ENCODE data around the gene IL36A. TPM values are rescaled to one million over a fixed set of nuclear protein-coding genes. Genes with fewer than 3 reads are reported as not detected.

IL36A gene
- total and polyA plus RNA-seq, 2 experiments from 2014 or later: not detected

GRCh38 chr2:113052396-113052917, 47.2 kb downstream of the IL36A start, which contains the start of gene IL36B:
Gene IL36B (minus strand): TSS chr2:113052867.
- TF ChIP-seq CTCF (IDR thresholded peaks at IDR 0.05; ENCODE audit: poor library complexity) (no peak), EZH2phosphoT487 (IDR thresholded peaks at IDR 0.05; ENCODE audit: low read depth, severe bottlenecking, unreplicated experiment) (no peak), EZH2 (IDR thresholded peaks at IDR 0.05; ENCODE audit: borderline replicate concordance) (no peak)

GRCh38 chr2:113053666-113054065, 48.4 kb downstream of the IL36A start:
- H2AFZ ChIP-seq: no peak overlapping the region
- H3K9me2 ChIP-seq (replicated peaks; ENCODE audit: insufficient read depth): no peaks in the 10 kb centered on the region
- H3K9me3 ChIP-seq (ENCODE audit: low read depth): no peaks in the 10 kb centered on the region
- no peak for TF ChIP-seq EZH2 (IDR thresholded peaks at IDR 0.05; ENCODE audit: borderline replicate concordance)
- no peak for TF ChIP-seq CTCF (IDR thresholded peaks at IDR 0.05; ENCODE audit: poor library complexity)
- TF ChIP-seq EZH2phosphoT487 (IDR thresholded peaks at IDR 0.05; ENCODE audit: low read depth, severe bottlenecking, unreplicated experiment): no peak
- H3K27me3 ChIP-seq: no peaks in the 10 kb centered on the region
- H3K4me2 ChIP-seq: no peak overlapping the region
- H3K4me3 ChIP-seq: no peak overlapping the region
- no peaks in the 10 kb centered on the region for H3K4me1 ChIP-seq (ENCODE audit: insufficient read depth)
- no peaks in the 10 kb centered on the region for H3K36me3 ChIP-seq (replicated peaks; ENCODE audit: insufficient read depth, low read depth)
- WGBS (ENCODE audit: low lambda C conversion rate, missing lambda C conversion rate): 56% methylated on average over 3 of the region's 3 CpGs
- no peaks in the 10 kb centered on the region for H3K79me2 ChIP-seq
- H3K27ac ChIP-seq: no peak overlapping the region
- DNase-seq (ENCODE audit: low spot score): no peak
- no peaks in the 10 kb centered on the region for H4K20me1 ChIP-seq (ENCODE audit: insufficient read depth, poor library complexity, severe bottlenecking)

More at GRCh38 chr2:113052396-113052917, 47.2 kb downstream of the IL36A start, which contains the start of gene IL36B:
- WGBS (ENCODE audit: low lambda C conversion rate, missing lambda C conversion rate): 72% methylated on average over 6 of the region's 6 CpGs
- H3K4me3 ChIP-seq: no peak within 1 kb of the TSS
- no peaks in the 10 kb centered on the region for H3K4me1 ChIP-seq (ENCODE audit: insufficient read depth)
- H3K4me2 ChIP-seq: no peak within 1 kb of the TSS
- H4K20me1 ChIP-seq (ENCODE audit: insufficient read depth, poor library complexity, severe bottlenecking): no peaks in the 10 kb centered on the region
- DNase-seq (ENCODE audit: low spot score): no peak
- H2AFZ ChIP-seq: no peak within 1 kb of the TSS
- no peaks in the 10 kb centered on the region for H3K9me3 ChIP-seq (ENCODE audit: low read depth)
- no peak within 1 kb of the TSS for H3K27ac ChIP-seq
- no peaks in the 10 kb centered on the region for H3K9me2 ChIP-seq (replicated peaks; ENCODE audit: insufficient read depth)
- H3K79me2 ChIP-seq: no peaks in the 10 kb centered on the region
- no peaks in the 10 kb centered on the region for H3K36me3 ChIP-seq (replicated peaks; ENCODE audit: insufficient read depth, low read depth)
- H3K27me3 ChIP-seq: no peaks in the 10 kb centered on the region

- no peak overlapping the region for H2AFZ ChIP-seq
- H3K9me2 ChIP-seq (replicated peaks; ENCODE audit: insufficient read depth): no peaks in the 10 kb centered on the region
- no peak overlapping the region for H3K4me2 ChIP-seq
- no peaks in the 10 kb centered on the region for H3K36me3 ChIP-seq (replicated peaks; ENCODE audit: insufficient read depth, low read depth)
- H3K4me1 ChIP-seq (ENCODE audit: insufficient read depth): no peaks in the 10 kb centered on the region
- H3K79me2 ChIP-seq: no peaks in the 10 kb centered on the region
- H3K27ac ChIP-seq: no peak overlapping the region
- no peak for DNase-seq (ENCODE audit: low spot score)
- no peak overlapping the region for H3K4me3 ChIP-seq
- H3K27me3 ChIP-seq: no peaks in the 10 kb centered on the region
- TF ChIP-seq EZH2phosphoT487 (IDR thresholded peaks at IDR 0.05; ENCODE audit: low read depth, severe bottlenecking, unreplicated experiment) (no peak), EZH2 (IDR thresholded peaks at IDR 0.05; ENCODE audit: borderline replicate concordance) (no peak), CTCF (IDR thresholded peaks at IDR 0.05; ENCODE audit: poor library complexity) (no peak)
- no peaks in the 10 kb centered on the region for H3K9me3 ChIP-seq (ENCODE audit: low read depth)
- no peaks in the 10 kb centered on the region for H4K20me1 ChIP-seq (ENCODE audit: insufficient read depth, poor library complexity, severe bottlenecking)
These were observed 48.8 kb downstream of the IL36A start for GRCh38 chr2:113054066-113054465.

Measured in hepatocyte (in vitro differentiated cells).